K562 (cell line): Measurements from ENCODE around the gene CD84. TPM values are rescaled to one million over a fixed set of nuclear protein-coding genes. Genes with fewer than 3 reads are reported as not detected.
A peak's percentile ranks its signal among the peaks of the same experiment; 100 is the strongest.

Experiments used
- CREBBP ChIP-seq: IDR thresholded peaks from one replicate; pipeline ENCODE4 v1.6.1; 2012; ENCODE audit warnings: low read depth, mild to moderate bottlenecking, control low read depth, inconsistent platforms, low read length
- GTF2A2 ChIP-seq: IDR thresholded peaks from 2 replicates; pipeline ENCODE4 v1.6.1; 2016; ENCODE audit warnings: mild to moderate bottlenecking, missing genetic modification characterization, missing compliant biosample characterization
- GTF2B ChIP-seq: IDR thresholded peaks from 2 replicates; pipeline ENCODE4 v1.6.1; 2011; ENCODE audit not compliant: insufficient read length; ENCODE audit errors: extremely low read depth
- MEF2A ChIP-seq: IDR thresholded peaks from 2 replicates; pipeline ENCODE4 v1.6.1; 2011; ENCODE audit warnings: low read depth, mild to moderate bottlenecking, low read length, moderate library complexity; ENCODE audit not compliant: control insufficient read depth
- MEF2D ChIP-seq: conservative IDR thresholded peaks from 2 replicates; pipeline ENCODE4 v1.6.1; 2016; ENCODE audit warnings: low read depth, missing genetic modification characterization, missing compliant biosample characterization
- MTA1 ChIP-seq: fragments of 450-650 bp; IDR thresholded peaks from 2 replicates; pipeline ENCODE4 v1.6.1; 2017; ENCODE audit warnings: borderline replicate concordance
- NFRKB ChIP-seq: fragments of 450-650 bp; IDR thresholded peaks from 2 replicates; pipeline ENCODE4 v1.6.1; 2016; ENCODE audit warnings: low read depth
- RB1 ChIP-seq: fragments of 450-650 bp; IDR thresholded peaks from 2 replicates; pipeline ENCODE4 v1.6.1; 2017; ENCODE audit warnings: low read depth, mild to moderate bottlenecking
- SAP30 ChIP-seq: fragments of 200-600 bp; sonication (generic); IDR thresholded peaks from 2 replicates; pipeline ENCODE4 v1.6.1; 2012; ENCODE audit warnings: borderline replicate concordance, low read depth, mild to moderate bottlenecking, moderate library complexity, low read length, control low read depth, inconsistent platforms; ENCODE audit not compliant: insufficient read depth, poor library complexity, severe bottlenecking
- SMAD1 ChIP-seq: fragments of 150-350 bp; IDR thresholded peaks from 2 replicates; pipeline ENCODE4 v1.6.1; 2014; ENCODE audit warnings: low read length, low read depth; ENCODE audit not compliant: partially characterized antibody
- TCF7 ChIP-seq: sonication (generic); IDR thresholded peaks from 2 replicates; pipeline ENCODE4 v1.6.1; 2016; ENCODE audit warnings: antibody characterized with exemption, borderline replicate concordance
- VEZF1 ChIP-seq: fragments of 200-800 bp; sonication (Bioruptor generic); IDR thresholded peaks from 2 replicates; pipeline ENCODE4 v1.6.1; 2017; ENCODE audit warnings: missing genetic modification characterization, missing compliant biosample characterization
- ZNF436 ChIP-seq: fragments of 250-450, 450-650 bp; sonication (Bioruptor Pico); formaldehyde crosslinking; IDR thresholded peaks from 2 replicates; pipeline ENCODE4 v1.7.0; 2020; ENCODE audit warnings: mild to moderate bottlenecking
- polyA plus RNA-seq, 8 experiments: library from polyadenylated mRNA; depleted of rRNA in 4 of 8; stranded (reverse) in 5 of 8; unstranded in 3 of 8; fragments of >200 nt; fragmentation: Nextera tagmentation in 2 of 8; fragmentation: Illumina TruSeq in 1 of 8; extraction: Ambion mirVana in 2 of 8; extraction: Trizol in 1 of 8; gene quantifications; 2 replicates each; pipeline versions ENCODE4 v1.2.1 to v1.2.3, GENCODE V29; 2011 to 2014; ENCODE audit warnings: inconsistent platforms in 1 of 8, missing spikeins in 1 of 8
- total RNA-seq, 7 experiments: library from RNA; depleted of rRNA in 6 of 7; stranded (reverse); fragments of >200 nt in 6 of 7; fragmentation: Illumina TruSeq in 2 of 7; extraction: Trizol in 2 of 7; gene quantifications; 2 replicates each; pipeline versions ENCODE4 v1.2.1 to v1.2.3, GENCODE V29; 2011 to 2021; ENCODE audit warnings: low replicate concordance in 1 of 7
- TF ChIP-seq, protein P1 (sequence below): fragments of 200-600 bp; sonication (generic); IDR thresholded peaks from one replicate; pipeline ENCODE4 v1.6.1; 2012; ENCODE audit warnings: mild to moderate bottlenecking, low read depth, low read length, inconsistent platforms

CD84 gene
- total and polyA plus RNA-seq, 9 of the 15 experiments (the other 6 are each of a cell fraction or from before 2014, with no cell fraction given), result 0.82 to 6.8 (median 2.0) TPM

DNA sequence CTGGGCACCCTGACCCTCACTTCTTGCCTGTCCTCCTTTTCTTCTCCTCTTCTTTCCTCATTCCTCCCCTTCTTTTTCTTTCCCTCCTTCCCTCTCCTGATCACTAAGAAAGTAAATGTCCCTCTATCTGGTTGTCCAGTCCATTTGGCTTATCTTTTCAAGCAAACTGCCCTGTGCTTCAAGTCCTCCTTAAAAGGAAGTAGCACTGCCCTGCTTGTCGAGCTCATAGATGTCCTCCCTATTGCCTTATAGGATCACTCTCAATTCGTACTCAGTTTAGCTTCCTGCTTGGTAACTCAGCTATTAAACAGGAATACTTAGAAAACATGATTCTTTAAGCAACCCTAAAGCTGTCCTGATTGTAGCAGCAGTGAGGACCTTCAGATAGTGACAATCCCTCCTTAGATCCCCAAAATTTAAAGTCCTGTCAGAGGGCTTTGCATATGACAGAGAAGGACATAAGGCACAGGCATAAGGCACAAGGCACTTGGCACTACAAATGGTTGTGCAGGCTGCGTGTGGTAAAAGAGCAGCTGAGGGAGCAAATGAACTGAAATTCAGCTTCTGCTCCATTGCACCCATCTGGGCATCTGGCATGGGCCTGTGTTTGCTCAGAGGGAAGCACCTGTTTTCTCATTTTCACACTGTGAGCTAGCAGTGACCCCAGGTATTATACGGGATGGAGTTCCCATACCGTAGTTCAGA, 30.2 kb downstream of the CD84 start (continued):
- TF ChIP-seq, protein P1, sequence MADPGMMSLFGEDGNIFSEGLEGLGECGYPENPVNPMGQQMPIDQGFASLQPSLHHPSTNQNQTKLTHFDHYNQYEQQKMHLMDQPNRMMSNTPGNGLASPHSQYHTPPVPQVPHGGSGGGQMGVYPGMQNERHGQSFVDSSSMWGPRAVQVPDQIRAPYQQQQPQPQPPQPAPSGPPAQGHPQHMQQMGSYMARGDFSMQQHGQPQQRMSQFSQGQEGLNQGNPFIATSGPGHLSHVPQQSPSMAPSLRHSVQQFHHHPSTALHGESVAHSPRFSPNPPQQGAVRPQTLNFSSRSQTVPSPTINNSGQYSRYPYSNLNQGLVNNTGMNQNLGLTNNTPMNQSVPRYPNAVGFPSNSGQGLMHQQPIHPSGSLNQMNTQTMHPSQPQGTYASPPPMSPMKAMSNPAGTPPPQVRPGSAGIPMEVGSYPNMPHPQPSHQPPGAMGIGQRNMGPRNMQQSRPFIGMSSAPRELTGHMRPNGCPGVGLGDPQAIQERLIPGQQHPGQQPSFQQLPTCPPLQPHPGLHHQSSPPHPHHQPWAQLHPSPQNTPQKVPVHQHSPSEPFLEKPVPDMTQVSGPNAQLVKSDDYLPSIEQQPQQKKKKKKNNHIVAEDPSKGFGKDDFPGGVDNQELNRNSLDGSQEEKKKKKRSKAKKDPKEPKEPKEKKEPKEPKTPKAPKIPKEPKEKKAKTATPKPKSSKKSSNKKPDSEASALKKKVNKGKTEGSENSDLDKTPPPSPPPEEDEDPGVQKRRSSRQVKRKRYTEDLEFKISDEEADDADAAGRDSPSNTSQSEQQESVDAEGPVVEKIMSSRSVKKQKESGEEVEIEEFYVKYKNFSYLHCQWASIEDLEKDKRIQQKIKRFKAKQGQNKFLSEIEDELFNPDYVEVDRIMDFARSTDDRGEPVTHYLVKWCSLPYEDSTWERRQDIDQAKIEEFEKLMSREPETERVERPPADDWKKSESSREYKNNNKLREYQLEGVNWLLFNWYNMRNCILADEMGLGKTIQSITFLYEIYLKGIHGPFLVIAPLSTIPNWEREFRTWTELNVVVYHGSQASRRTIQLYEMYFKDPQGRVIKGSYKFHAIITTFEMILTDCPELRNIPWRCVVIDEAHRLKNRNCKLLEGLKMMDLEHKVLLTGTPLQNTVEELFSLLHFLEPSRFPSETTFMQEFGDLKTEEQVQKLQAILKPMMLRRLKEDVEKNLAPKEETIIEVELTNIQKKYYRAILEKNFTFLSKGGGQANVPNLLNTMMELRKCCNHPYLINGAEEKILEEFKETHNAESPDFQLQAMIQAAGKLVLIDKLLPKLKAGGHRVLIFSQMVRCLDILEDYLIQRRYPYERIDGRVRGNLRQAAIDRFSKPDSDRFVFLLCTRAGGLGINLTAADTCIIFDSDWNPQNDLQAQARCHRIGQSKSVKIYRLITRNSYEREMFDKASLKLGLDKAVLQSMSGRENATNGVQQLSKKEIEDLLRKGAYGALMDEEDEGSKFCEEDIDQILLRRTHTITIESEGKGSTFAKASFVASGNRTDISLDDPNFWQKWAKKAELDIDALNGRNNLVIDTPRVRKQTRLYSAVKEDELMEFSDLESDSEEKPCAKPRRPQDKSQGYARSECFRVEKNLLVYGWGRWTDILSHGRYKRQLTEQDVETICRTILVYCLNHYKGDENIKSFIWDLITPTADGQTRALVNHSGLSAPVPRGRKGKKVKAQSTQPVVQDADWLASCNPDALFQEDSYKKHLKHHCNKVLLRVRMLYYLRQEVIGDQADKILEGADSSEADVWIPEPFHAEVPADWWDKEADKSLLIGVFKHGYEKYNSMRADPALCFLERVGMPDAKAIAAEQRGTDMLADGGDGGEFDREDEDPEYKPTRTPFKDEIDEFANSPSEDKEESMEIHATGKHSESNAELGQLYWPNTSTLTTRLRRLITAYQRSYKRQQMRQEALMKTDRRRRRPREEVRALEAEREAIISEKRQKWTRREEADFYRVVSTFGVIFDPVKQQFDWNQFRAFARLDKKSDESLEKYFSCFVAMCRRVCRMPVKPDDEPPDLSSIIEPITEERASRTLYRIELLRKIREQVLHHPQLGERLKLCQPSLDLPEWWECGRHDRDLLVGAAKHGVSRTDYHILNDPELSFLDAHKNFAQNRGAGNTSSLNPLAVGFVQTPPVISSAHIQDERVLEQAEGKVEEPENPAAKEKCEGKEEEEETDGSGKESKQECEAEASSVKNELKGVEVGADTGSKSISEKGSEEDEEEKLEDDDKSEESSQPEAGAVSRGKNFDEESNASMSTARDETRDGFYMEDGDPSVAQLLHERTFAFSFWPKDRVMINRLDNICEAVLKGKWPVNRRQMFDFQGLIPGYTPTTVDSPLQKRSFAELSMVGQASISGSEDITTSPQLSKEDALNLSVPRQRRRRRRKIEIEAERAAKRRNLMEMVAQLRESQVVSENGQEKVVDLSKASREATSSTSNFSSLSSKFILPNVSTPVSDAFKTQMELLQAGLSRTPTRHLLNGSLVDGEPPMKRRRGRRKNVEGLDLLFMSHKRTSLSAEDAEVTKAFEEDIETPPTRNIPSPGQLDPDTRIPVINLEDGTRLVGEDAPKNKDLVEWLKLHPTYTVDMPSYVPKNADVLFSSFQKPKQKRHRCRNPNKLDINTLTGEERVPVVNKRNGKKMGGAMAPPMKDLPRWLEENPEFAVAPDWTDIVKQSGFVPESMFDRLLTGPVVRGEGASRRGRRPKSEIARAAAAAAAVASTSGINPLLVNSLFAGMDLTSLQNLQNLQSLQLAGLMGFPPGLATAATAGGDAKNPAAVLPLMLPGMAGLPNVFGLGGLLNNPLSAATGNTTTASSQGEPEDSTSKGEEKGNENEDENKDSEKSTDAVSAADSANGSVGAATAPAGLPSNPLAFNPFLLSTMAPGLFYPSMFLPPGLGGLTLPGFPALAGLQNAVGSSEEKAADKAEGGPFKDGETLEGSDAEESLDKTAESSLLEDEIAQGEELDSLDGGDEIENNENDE, result no peak
- TF ChIP-seq GTF2B (no peak), ZNF436 (no peak), NFRKB (peak; percentile 69), TCF7 (no peak), VEZF1 (CRISPR knock-in tag) (peak; percentile 31; the same call in 1 of the 2 replicates), RB1 (no peak), GTF2A2 (no peak), SMAD1 (no peak), SAP30 (no peak), CREBBP (no peak), MTA1 (peak; percentile 74; the same call in 1 of the 2 replicates), MEF2A (no peak), MEF2D (tag) (peak; percentile 60)
